ENCODE data around the gene CYP21A2.
"Not testable (repeated sequence)": the region's sequence is repeated elsewhere in the genome, so short reads cannot be mapped to it uniquely, and the experiment has no call there.

CYP21A2 gene

GRCh38 chr6:32037598-32038524 is at the start of gene CYP21A2:
TSS of gene CYP21A2 (plus strand) at chr6:32038415. CDS start at chr6:32038423, 8 bp downstream.
- DNase-seq, result not testable (repeated sequence)

- not testable (repeated sequence) for DNase-seq
These were observed 48.9 kb upstream of the CYP21A2 start for GRCh38 chr6:31989363-31989762.

- not testable (repeated sequence) for DNase-seq
These were observed 43.8 kb upstream of the CYP21A2 start for GRCh38 chr6:31994421-31994820.

GRCh38 chr6:31996385-31996784 is 41.8 kb upstream of the CYP21A2 start:
- DNase-seq, result not testable (repeated sequence)

GRCh38 chr6:32002546-32003268 is 35.5 kb upstream of the CYP21A2 start:
- DNase-seq, result not testable (repeated sequence)

- DNase-seq, result not testable (repeated sequence)
These were observed 34.9 kb upstream of the CYP21A2 start for GRCh38 chr6:32003301-32003700.

GRCh38 chr6:32004393-32004792 is 33.8 kb upstream of the CYP21A2 start:
- not testable (repeated sequence) for DNase-seq

GRCh38 chr6:32004864-32005537 is 33.2 kb upstream of the CYP21A2 start:
- DNase-seq, result not testable (repeated sequence)

GRCh38 chr6:32005538-32005880 is 32.7 kb upstream of the CYP21A2 start:
- not testable (repeated sequence) for DNase-seq

GRCh38 chr6:32005991-32006529 is 32.2 kb upstream of the CYP21A2 start:
- not testable (repeated sequence) for DNase-seq

- not testable (repeated sequence) for DNase-seq
These were observed 31.1 kb upstream of the CYP21A2 start for GRCh38 chr6:32007086-32007485.

GRCh38 chr6:32008037-32008436 is 30.2 kb upstream of the CYP21A2 start:
- DNase-seq, result not testable (repeated sequence)

GRCh38 chr6:32008616-32009015 is 29.6 kb upstream of the CYP21A2 start:
- not testable (repeated sequence) for DNase-seq

GRCh38 chr6:32009537-32009936 is 28.7 kb upstream of the CYP21A2 start:
- DNase-seq, result not testable (repeated sequence)

GRCh38 chr6:32010856-32011530 is 27.2 kb upstream of the CYP21A2 start:
- not testable (repeated sequence) for DNase-seq

GRCh38 chr6:32012941-32013617 is 25.1 kb upstream of the CYP21A2 start:
- not testable (repeated sequence) for DNase-seq

- DNase-seq, result not testable (repeated sequence)
These were observed 24.5 kb upstream of the CYP21A2 start for GRCh38 chr6:32013738-32014137.

GRCh38 chr6:32014547-32014946 is 23.7 kb upstream of the CYP21A2 start, which contains the start of gene C4B:
TSS of gene C4B (plus strand) at chr6:32014795. CDS start at chr6:32014846, 51 bp downstream.
- not testable (repeated sequence) for DNase-seq

- not testable (repeated sequence) for DNase-seq
These were observed 16.1 kb upstream of the CYP21A2 start for GRCh38 chr6:32022100-32022499.

GRCh38 chr6:32028631-32029030 is 9.6 kb upstream of the CYP21A2 start:
- DNase-seq, result not testable (repeated sequence)

- DNase-seq, result not testable (repeated sequence)
These were observed 8.7 kb upstream of the CYP21A2 start for GRCh38 chr6:32029553-32029952.

All from activated CD4-positive, alpha-beta T cell treated with anti-CD3 and anti-CD28 coated beads for 48 hours (primary cell).